Right lobe of liver (tissue), 4 donors: ENCODE measurements around the gene SSC4D.
"Not testable (repeated sequence)": the region's sequence is repeated elsewhere in the genome, so short reads cannot be mapped to it uniquely, and the experiment has no call there.

Experiments
- POLR2A ChIP-seq: fragments of 450-650 bp; IDR thresholded peaks from one replicate; pipeline ENCODE4 v1.6.1; 2017; ENCODE audit warnings: antibody characterized with exemption, mild to moderate bottlenecking
- TF ChIP-seq, protein P1 (sequence below), 4 donors: fragments of 200-600 bp in 3 of 4; fragments of 450-650 bp in 1 of 4; IDR thresholded peaks; one replicate each; pipeline versions ENCODE4 v1.5.1 to v1.8.0; 2016 to 2022; ENCODE audit warnings: antibody characterized with exemption in 4 of 4, mild to moderate bottlenecking in 2 of 4
- donor health status: DM: no; HTN: no; CAD: no.
- donor health status: DM: no; HTN: no; CAD: no.
- donor health status: DM: no; HTN: yes; CAD: no.

DNA sequence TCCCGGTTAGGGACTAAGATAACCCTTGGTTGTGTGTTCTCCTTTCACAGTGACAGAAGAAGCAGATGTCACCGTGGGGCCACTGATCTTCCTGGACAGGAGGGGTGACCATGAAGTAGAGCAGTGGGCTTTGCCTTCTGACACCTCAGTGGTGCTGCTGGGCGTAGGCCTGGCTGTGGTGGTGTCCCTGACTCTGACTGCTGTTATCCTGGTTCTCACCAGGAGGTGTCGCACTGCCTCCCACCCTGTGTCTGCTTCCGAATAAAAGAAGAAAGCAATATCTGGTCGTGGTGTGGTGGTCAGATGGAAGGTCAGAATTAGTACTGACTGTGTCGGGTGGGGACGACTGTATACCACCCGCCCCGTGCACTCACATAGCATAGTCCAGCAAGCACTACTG lies 32.3 kb upstream of the SSC4D start:
- TF ChIP-seq, protein P1, sequence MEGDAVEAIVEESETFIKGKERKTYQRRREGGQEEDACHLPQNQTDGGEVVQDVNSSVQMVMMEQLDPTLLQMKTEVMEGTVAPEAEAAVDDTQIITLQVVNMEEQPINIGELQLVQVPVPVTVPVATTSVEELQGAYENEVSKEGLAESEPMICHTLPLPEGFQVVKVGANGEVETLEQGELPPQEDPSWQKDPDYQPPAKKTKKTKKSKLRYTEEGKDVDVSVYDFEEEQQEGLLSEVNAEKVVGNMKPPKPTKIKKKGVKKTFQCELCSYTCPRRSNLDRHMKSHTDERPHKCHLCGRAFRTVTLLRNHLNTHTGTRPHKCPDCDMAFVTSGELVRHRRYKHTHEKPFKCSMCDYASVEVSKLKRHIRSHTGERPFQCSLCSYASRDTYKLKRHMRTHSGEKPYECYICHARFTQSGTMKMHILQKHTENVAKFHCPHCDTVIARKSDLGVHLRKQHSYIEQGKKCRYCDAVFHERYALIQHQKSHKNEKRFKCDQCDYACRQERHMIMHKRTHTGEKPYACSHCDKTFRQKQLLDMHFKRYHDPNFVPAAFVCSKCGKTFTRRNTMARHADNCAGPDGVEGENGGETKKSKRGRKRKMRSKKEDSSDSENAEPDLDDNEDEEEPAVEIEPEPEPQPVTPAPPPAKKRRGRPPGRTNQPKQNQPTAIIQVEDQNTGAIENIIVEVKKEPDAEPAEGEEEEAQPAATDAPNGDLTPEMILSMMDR (IDR thresholded peaks at IDR 0.05): not testable (repeated sequence)
- not testable (repeated sequence) for TF ChIP-seq POLR2A
